Activated T-cell treated with anti-CD3 and anti-CD28 coated beads, Interleukin-2, amount 50 U/mL, for 4 hours (primary cell): ENCODE results near the gene CILP. TPM values are rescaled to one million over a fixed set of nuclear protein-coding genes. Genes with fewer than 3 reads are reported as not detected.
A peak's percentile ranks its signal among the peaks of the same experiment; 100 is the strongest.
"Not testable (repeated sequence)": the region's sequence is repeated elsewhere in the genome, so short reads cannot be mapped to it uniquely, and the experiment has no call there.

ENCODE experiments used
- ATAC-seq, 2 donors: fragments of 200-7000 bp; cut with Tn5 transposase; one replicate each; pipeline ENCODE4 v1.10.0; 2021
- DNase-seq: peaks from one replicate; pipeline ENCODE4 v3.0.0-alpha.2; 2020
- H3K27me3 Mint-ChIP-seq: one replicate; pipeline ENCODE4 v1.8.0; 2021; ENCODE audit warnings: low read depth, mixed read lengths
- H3K36me3 Mint-ChIP-seq: one replicate; pipeline ENCODE4 v1.8.0; 2022; ENCODE audit warnings: mixed read lengths; ENCODE audit not compliant: insufficient read depth
- H3K4me1 Mint-ChIP-seq: one replicate; pipeline ENCODE4 v1.8.0; 2021; ENCODE audit warnings: low read depth, mixed read lengths
- H3K4me3 Mint-ChIP-seq: one replicate; pipeline ENCODE4 v1.8.0; 2021; ENCODE audit warnings: mild to moderate bottlenecking, moderate library complexity, mixed read lengths
- H3K9me3 Mint-ChIP-seq: one replicate; pipeline ENCODE4 v1.8.0; 2021; ENCODE audit warnings: mixed read lengths
- total RNA-seq, 3 donors: library from RNA; stranded (reverse); gene quantifications; one replicate each; pipeline ENCODE4 v1.2.1, GENCODE V29; 2021

Gene CILP
- total RNA-seq, 3 donors from 2014 or later, result 0.08 to 0.13 (median 0.08) TPM

- peak; percentile 18 to 21 for ATAC-seq
- no peak overlapping the region for H3K4me3 Mint-ChIP-seq
- no peaks in the 10 kb centered on the region for H3K36me3 Mint-ChIP-seq
- no peak for DNase-seq
- H3K9me3 Mint-ChIP-seq, result no peaks in the 10 kb centered on the region
- no peaks in the 10 kb centered on the region for H3K4me1 Mint-ChIP-seq
- H3K27me3 Mint-ChIP-seq, result no peaks in the 10 kb centered on the region
Observed at GRCh38 chr15:65192016-65192415, 19.3 kb downstream of the CILP start.

- Mint-ChIP-seq H3K4me3 (no peak overlapping the region), H3K27me3 (no peaks in the 10 kb centered on the region), H3K9me3 (no peaks in the 10 kb centered on the region), H3K4me1 (peaks cover 7% of the 10 kb centered on the region), H3K36me3 (no peaks in the 10 kb centered on the region)
- no peak for ATAC-seq
- DNase-seq, result no peak
Observed at GRCh38 chr15:65189102-65189740, 22.1 kb downstream of the CILP start.

DNA sequence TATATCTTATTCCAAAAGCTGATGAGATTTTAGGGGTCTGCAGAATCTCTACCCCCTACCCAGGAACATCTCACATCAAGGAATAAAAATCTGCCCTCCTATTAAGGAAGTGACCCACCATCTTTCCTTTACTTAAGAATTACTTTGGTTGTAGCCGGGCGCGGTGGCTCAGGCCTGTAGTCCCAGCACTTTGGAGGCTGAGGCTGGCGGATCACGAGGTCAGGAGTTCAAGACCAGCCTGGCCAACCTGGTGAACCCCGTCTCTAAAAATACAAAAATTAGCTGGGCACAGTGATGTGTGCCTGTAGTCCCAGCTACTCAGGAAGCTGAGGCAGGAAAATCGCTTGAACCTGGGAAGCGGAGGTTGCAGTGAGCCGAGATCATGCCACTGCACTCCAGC lies 22.8 kb downstream of the CILP start:
- not testable (repeated sequence) for H3K27me3 Mint-ChIP-seq, ATAC-seq, H3K4me3 Mint-ChIP-seq, H3K36me3 Mint-ChIP-seq, DNase-seq, H3K9me3 Mint-ChIP-seq
- H3K4me1 Mint-ChIP-seq, result peaks cover 11% of the 10 kb centered on the region

- peak within 1 kb of the TSS; percentile 96 for H3K4me3 Mint-ChIP-seq
- H3K4me1 Mint-ChIP-seq, result peaks cover 31% of the 10 kb centered on the region
- no peaks in the 10 kb centered on the region for H3K9me3 Mint-ChIP-seq
- H3K36me3 Mint-ChIP-seq, result no peaks in the 10 kb centered on the region
- no peaks in the 10 kb centered on the region for H3K27me3 Mint-ChIP-seq
- ATAC-seq (peak; percentile 90 to 91), DNase-seq (peak; percentile 90)
Observed at GRCh38 chr15:65184868-65185717, 26.2 kb downstream of the CILP start, which contains the start of gene CLPX. CLPX (minus strand) TSS chr15:65185342; CDS start chr15:65185153, 189 bp downstream.

DNA sequence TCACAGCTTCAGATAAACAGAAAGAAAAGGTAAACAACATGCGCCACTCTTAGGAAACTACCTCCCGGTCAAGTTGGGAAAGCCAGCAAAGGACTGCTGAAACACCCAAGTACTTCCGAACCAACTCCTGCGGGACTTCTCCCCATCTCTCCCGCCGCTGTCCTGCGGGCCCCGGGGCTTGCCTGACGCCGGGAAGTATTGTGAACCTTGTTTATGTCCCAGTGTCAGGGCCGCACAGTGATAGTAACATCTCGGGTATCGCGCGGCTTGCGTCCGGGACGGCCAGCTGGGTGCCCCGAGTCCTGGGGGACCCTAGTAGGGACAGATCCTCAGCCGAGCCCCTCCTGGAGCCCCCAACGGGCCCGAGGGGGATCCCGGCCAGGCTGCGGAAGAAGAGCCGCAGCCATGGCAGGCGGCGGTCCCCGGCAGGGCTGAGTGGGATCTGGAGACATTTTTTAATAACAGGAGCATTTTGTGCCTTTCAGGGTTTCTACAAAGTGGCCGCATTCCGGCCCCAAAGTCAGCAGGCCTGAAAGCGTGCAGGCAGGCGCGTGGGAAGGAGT lies 26.9 kb downstream of the CILP start:
- peak; percentile 8 to 24 for ATAC-seq

DNA sequence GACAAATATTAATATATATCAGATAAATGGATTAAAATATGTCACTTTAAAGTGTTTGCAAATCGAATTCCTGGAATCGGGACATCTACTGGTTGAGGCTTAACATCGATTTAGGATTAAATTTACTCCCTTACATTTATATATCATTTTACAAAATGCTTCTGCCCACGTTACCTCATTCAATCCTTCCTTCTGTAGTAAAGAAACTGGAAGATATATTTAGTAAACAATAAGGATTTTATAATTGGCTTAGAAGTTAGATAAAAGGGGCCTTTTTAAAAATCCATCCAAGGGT lies 27.5 kb downstream of the CILP start:
- H3K36me3 Mint-ChIP-seq, result peaks cover under 1% of the 10 kb centered on the region
- peak overlapping the region; percentile 96 for H3K4me3 Mint-ChIP-seq
- peaks cover 34% of the 10 kb centered on the region for H3K4me1 Mint-ChIP-seq
- H3K9me3 Mint-ChIP-seq, result no peaks in the 10 kb centered on the region
- ATAC-seq (no peak), DNase-seq (no peak)
- H3K27me3 Mint-ChIP-seq, result no peaks in the 10 kb centered on the region

More for the DNA sequence above, 26.9 kb downstream of the CILP start:
- Mint-ChIP-seq H3K9me3 (no peaks in the 10 kb centered on the region), H3K27me3 (no peaks in the 10 kb centered on the region), H3K4me3 (peak overlapping the region; percentile 96), H3K36me3 (no peaks in the 10 kb centered on the region), H3K4me1 (peaks cover 33% of the 10 kb centered on the region)
- DNase-seq, result no peak

DNA sequence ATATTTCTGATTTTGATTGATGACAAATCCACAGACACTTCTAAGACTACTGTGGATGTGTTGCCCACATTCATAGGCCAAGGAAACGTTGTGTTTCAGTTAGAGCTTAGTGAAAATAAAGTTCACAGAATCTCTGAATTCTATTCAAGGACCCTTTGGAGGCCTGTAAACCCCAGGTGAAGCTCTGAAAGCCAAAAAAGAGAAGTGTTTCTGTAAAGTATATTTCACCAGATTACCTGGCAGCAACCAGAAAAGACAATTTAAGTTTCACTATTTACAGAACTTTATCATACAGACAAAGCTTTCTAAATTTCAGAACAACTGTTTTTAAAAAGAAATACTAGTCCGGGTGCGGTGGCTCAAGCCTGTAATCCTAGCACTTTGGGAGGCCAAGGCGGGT lies 28.7 kb downstream of the CILP start:
- peaks cover 35% of the 10 kb centered on the region for H3K4me1 Mint-ChIP-seq
- DNase-seq, result no peak

DNA sequence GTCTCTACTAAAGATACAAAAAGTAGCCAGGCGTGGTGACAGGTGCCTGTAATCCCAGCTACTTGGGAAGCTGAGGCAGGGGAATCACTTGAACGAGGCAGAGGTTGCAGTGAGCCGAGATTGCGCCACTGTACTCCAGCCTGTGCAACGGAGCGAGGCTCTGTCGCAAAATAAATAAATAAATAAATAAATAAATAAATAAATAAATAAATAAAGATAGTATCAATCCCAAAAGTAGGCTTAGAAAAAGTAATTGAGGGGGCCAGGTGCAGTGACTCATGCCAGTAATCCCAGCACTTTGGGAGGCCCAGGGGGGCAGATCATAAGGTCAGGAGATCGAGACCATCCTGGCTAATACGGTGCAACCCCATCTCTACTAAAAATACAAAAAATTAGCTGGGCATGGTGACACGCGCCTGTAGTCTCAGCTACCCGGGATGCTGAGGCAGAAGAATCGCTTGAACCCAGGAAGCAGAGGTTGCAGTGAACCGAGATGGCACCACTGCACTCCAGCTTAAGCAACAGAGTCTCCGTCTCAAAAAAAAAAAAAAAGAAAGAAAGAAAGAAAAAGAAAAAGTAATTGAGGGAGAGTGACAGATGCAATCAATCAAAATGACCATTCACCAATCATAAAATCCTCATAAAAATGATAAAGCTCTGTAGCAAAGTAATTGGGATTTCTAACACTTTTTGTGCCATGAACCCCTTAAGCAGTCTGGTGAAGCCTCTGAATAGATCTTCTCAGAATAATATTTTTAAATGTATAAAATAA lies 29.5 kb downstream of the CILP start:
- H3K9me3 Mint-ChIP-seq, DNase-seq, H3K4me3 Mint-ChIP-seq, H3K36me3 Mint-ChIP-seq, ATAC-seq, H3K27me3 Mint-ChIP-seq: not testable (repeated sequence)
- H3K4me1 Mint-ChIP-seq, result peaks cover 35% of the 10 kb centered on the region

More for the DNA sequence above, 28.7 kb downstream of the CILP start:
- peak overlapping the region; percentile 96 for H3K4me3 Mint-ChIP-seq
- H3K9me3 Mint-ChIP-seq, result no peaks in the 10 kb centered on the region
- no peak for ATAC-seq
- H3K27me3 Mint-ChIP-seq, result no peaks in the 10 kb centered on the region
- peaks cover 6% of the 10 kb centered on the region for H3K36me3 Mint-ChIP-seq

- DNase-seq, result no peak
- H3K4me1 Mint-ChIP-seq, result peaks cover 33% of the 10 kb centered on the region
- H3K27me3 Mint-ChIP-seq, result no peaks in the 10 kb centered on the region
- no peak overlapping the region for H3K4me3 Mint-ChIP-seq
- ATAC-seq, result no peak
- no peaks in the 10 kb centered on the region for H3K9me3 Mint-ChIP-seq
- H3K36me3 Mint-ChIP-seq, result peaks cover 9% of the 10 kb centered on the region
Observed at GRCh38 chr15:65180167-65180566, 31.1 kb downstream of the CILP start.

DNA sequence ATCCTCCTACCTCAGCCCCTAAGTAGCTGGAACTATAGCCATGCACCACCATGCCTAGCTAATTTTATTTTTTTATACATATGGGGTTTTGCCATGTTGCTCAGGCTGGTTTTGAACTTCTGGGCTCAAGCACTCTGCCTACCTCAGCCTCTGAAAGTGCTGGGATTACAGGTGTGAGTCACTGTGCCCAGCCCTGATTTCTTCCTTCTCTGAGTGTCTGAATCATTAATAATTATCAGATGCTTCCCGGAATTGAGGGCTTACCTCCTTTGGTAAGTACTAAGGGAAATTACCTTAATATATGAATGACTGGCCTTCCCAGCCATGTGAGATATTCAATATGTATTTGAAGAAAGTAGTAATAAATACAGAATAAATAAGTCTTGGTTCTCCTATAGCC lies 33.4 kb downstream of the CILP start:
- Mint-ChIP-seq H3K27me3 (no peaks in the 10 kb centered on the region), H3K4me3 (no peak overlapping the region), H3K9me3 (no peaks in the 10 kb centered on the region), H3K4me1 (peaks cover 23% of the 10 kb centered on the region), H3K36me3 (peaks cover 15% of the 10 kb centered on the region)
- ATAC-seq (no peak), DNase-seq (no peak)

DNA sequence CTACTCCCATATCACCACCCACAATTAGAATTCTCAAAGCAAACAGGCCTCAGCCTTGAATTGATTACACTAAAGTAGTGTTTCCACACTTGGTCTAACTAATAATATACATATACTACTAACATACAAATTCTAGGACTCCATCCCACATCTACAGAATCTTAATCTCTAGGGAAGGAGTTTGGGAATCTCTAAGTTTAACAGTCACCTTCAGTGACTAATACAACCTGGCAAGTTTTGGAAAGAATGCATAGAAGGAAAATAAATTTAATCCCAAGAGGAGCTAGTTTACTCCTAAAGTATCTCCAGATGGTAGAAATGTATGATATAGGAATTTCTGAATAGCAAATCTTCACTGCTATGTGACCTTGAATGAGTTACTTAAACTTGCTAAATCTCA lies 35.2 kb downstream of the CILP start:
- no peaks in the 10 kb centered on the region for H3K27me3 Mint-ChIP-seq
- no peak overlapping the region for H3K4me3 Mint-ChIP-seq
- H3K36me3 Mint-ChIP-seq, result peaks cover 17% of the 10 kb centered on the region
- peaks cover 10% of the 10 kb centered on the region for H3K4me1 Mint-ChIP-seq
- ATAC-seq (no peak), DNase-seq (no peak)
- no peaks in the 10 kb centered on the region for H3K9me3 Mint-ChIP-seq

GRCh38 chr15:65175511-65175910 lies 35.8 kb downstream of the CILP start:
- ATAC-seq (no peak), DNase-seq (no peak)
- H3K4me3 Mint-ChIP-seq, result no peak overlapping the region
- H3K9me3 Mint-ChIP-seq, result no peaks in the 10 kb centered on the region
- peaks cover 9% of the 10 kb centered on the region for H3K4me1 Mint-ChIP-seq
- H3K36me3 Mint-ChIP-seq, result peaks cover 17% of the 10 kb centered on the region
- H3K27me3 Mint-ChIP-seq, result no peaks in the 10 kb centered on the region

- Mint-ChIP-seq H3K4me1 (peaks cover 6% of the 10 kb centered on the region), H3K9me3 (no peaks in the 10 kb centered on the region), H3K36me3 (peaks cover 19% of the 10 kb centered on the region), H3K4me3 (no peak overlapping the region), H3K27me3 (no peaks in the 10 kb centered on the region)
- ATAC-seq (no peak), DNase-seq (no peak)
Observed at GRCh38 chr15:65174509-65174908, 36.8 kb downstream of the CILP start.

- DNase-seq (no peak), ATAC-seq (no peak)
- no peak overlapping the region for H3K4me3 Mint-ChIP-seq
- H3K9me3 Mint-ChIP-seq, result no peaks in the 10 kb centered on the region
- H3K4me1 Mint-ChIP-seq, result peaks cover 4% of the 10 kb centered on the region
- no peaks in the 10 kb centered on the region for H3K27me3 Mint-ChIP-seq
- H3K36me3 Mint-ChIP-seq, result peaks cover 16% of the 10 kb centered on the region
Observed at GRCh38 chr15:65172531-65172930, 38.7 kb downstream of the CILP start.
